ACHN (cell line): ENCODE measurements around the gene SRSF9.

ENCODE experiments used
- DNase-seq: peaks from one replicate; pipeline ENCODE4 v3.0.0-alpha.2; 2015
- in situ Hi-C: cut with HindIII; loops from 2 replicates; pipeline ENCODE4 v1.10.0; 2017; ENCODE audit warnings: low sequenced_read_pairs, low pct_ligation_motif_present, low pct_unique_long_range_greater_than_20kb

The SRSF9 gene

DNA sequence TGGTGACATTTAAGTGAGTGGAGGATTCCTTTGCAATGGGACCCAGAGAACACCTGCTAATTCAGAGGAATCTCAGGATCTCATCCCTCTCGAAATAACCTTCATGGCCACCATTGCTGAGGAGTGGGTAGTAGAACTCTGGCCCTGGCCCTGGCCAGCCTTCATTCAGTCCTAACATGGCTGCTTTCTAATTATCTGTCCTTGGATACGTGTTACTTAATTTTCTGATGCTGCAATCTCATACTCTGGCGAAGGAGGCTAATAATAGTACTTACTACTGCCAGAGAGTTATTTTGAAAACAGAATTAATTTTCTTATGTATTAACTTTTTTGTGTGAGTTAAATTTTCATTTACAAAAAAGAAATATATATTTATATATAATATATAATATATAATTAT lies 43.8 kb downstream of the SRSF9 start:
- in situ Hi-C loops: loop anchor here (25.0 kb wide), 1 partner anchor 88 kb away; the partner anchor contains the start of gene PLA2G1B
- DNase-seq: no peak

DNA sequence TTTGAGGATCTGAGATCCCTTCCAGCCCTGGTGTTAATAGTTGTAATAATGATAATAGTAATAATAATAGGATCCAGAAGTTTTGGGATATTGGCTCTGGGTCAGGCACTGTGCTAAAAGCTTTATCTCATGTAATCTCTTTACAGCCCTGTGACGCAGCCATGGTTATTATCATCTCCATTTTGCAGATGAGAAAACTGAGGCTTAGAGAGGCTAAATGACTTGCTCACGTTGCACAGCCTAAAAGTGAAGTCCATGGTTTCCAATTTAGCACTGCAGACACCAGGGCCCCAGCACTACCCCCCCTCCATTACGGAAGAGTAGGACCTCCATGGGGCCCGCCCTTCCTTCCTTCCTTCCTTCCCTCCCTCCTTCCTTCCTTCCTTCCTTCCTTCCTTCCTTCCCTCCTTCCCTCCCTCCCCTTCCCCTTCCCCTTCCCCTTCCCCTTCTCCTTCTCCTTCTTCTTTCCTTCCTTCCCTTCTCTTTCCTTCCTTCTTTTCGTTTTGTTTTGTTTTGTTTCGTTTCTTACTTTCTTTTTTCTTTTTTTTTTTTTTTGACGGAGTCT lies 46.6 kb downstream of the SRSF9 start:
- in situ Hi-C loops: no loop called here
- no peak for DNase-seq

DNA sequence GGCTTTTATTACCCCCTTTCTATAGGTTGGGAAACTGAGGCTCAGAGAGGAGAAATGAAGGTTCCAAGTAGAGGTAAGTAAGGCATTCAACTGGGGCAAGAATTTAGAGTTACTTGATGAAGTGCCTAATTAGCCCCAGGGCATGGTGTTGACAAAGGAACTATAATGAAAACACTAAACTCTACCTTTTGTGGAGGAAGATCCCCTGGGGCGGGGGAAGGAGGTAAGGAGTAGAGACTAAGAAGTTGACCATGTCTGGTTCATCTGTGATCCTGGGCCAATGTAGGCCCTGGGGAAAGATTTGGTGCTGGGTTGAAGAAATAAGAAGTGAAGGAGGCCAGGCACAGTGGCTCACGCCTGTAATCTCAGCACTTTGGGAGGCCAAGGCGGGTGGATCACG lies 47.8 kb downstream of the SRSF9 start:
- DNase-seq: no peak
- in situ Hi-C loops: no loop called here

DNA sequence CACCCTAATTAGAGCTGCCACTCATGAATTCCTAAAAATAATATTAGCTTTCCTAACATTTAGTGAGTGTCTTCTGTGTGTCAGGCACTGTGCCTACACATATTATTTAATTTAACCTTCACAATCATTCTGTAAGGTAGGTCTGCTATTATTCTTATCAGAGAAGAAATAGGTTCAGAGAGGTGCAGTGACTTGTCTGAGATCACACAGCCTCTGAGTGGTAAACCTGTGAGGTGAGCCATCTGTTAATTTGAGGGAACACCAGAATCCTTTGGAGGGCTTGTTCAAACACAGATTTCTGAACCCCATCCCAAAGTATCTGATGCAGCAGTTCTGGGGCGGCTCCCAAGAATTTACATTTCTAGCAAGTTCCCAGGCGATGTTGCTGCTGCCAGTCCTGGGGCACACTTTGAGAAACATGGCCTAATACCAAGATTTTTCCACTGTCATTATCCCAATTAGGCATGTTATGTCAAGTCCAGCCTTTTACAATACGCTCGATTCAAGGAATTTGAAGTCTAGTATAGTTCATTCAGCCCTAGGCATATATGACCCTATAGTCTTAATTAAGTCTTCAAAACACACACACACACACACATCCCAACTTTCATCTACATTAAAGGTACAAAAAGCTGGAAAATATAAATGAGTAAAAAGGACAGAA lies 51.5 kb downstream of the SRSF9 start:
- DNase-seq: no peak
- in situ Hi-C loops: no loop called here

DNA sequence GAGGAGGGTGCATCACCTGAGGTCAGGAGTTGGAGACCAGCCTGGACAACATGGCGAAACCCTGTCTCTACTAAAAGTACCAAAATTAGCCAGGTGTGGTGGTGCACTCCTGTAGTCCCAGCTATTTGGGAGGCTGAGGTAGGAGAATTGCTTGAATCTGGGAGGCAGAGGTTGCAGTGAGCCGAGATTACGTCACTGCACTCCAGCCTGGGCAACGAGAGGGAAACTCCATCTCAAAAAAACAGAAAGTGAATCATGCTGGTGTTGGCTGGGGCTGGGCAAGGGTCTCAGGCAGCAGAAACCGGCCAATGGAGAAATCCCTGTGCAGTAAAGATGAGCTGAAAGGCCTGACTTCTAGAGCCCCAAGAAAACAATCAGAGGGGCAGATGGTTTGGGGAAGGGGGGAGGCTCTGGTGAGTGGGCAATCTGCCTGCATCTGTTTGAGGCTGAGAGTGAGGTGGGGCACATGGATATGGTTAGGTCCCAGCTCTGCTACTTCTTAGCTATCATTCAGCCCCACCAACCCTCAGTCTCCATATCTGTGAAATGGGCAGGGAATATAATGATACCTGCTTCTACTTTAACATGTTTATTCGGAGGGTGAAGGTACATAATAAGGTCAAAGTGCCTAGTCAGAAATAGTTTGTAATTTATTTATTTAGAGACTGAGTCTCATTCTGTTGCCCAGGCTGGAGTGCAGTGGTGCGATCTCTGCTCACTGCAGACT lies 52.9 kb downstream of the SRSF9 start:
- no peak for DNase-seq
- in situ Hi-C loops: no loop called here

DNA sequence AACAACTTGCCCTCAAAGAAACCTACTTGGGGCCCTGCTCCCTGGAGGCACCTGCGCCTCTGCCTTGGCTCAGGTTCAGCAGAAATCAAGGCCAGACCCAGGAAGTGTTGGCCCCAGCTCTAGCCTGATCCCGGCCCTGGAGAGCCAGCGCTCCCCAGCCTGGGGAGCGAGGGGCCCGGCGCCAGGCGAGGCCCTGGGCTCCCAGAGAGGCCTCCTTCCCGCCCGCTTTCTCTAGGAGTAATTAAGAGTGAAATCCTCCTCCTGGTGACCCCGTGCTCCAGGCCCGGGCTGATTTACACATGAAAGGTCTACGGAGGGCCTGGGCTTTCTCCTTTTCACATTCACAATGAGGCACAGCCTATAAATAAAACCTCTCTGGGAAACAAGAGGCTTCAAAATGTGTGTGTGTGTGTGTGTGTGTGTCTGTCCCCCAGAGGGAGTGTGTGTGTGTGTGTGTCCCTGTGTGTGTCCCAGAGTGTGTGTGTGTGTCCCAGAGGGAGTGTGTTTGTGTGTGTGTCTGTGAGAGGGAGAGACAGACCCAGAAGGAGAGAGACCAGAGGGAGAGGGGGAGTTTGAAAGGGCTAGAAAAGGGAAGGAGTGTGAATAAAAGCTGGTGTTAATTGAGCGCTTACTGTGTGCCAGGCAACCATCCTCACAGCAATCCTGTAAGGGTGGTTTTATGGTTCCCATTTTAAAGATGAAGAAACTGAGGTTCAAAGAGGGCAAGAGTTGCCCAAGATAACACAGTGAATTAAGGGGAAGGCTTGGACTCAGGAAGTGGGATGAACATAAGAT lies 55.5 kb downstream of the SRSF9 start:
- no peak for DNase-seq
- in situ Hi-C loops: no loop called here

DNA sequence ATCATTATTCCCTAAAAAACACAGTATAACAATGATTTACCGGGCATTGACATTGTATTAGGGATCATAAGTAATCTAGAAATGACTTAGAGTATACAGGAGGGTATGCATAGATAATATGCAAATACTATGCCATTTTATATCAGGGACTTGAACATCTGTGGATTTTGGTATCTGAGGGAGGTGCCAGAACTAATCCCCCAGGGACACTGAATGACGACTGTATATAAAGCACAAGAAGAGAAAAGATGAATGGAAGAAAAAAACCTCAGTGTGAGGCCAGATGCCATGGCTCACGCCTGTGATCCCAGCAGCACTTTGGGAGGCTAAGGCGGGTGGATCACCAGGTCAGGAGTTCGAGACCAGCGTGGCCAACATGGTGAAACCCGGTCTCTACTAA lies 57.1 kb downstream of the SRSF9 start:
- DNase-seq: no peak
- in situ Hi-C loops: no loop called here
